IMR-90 (cell line): ENCODE measurements around the gene CD79B. TPM values are rescaled to one million over a fixed set of nuclear protein-coding genes. Genes with fewer than 3 reads are reported as not detected.

Experiments
- ATAC-seq: fragments of 200-7000 bp; cut with Tn5 transposase; 2 replicates; pipeline ENCODE4 v1.9.1; 2020; ENCODE audit warnings: low read depth, mild to moderate bottlenecking, moderate library complexity
- BruUV-seq: library from RNA; stranded (reverse); fragments of 400-500 nt; replicated peaks from 2 replicates; lab custom pipeline; 2021; lab: Mats Ljungman, UMichigan
- CTCF ChIA-PET: fragments of 300-600 bp; formaldehyde crosslinking; extraction: SDS; loops from one replicate; lab custom pipeline; 2021; ENCODE audit warnings: antibody characterized with exemption; lab: Yijun Ruan, JAX
- POLR2A ChIA-PET: fragments of 300-600 bp; sonication (Branson Sonifier 250); formaldehyde crosslinking; loops from one replicate; lab custom pipeline; 2022; ENCODE audit warnings: antibody characterized with exemption; ENCODE audit not compliant: unreplicated experiment; lab: Charles Lee
- DNase-seq: peaks from one replicate; pipeline ENCODE4 v3.0.0; 2013
- H2AFZ ChIP-seq: replicated peaks from 2 replicates; pipeline ENCODE3; 2013; ENCODE audit warnings: low read length, mild to moderate bottlenecking; ENCODE audit not compliant: poor library complexity
- H2AK5ac ChIP-seq: 2 replicates; pipeline ENCODE4 v1.6.1; 2013; ENCODE audit warnings: low read depth, low read length, inconsistent platforms
- H2AK9ac ChIP-seq: replicated peaks from 2 replicates; pipeline ENCODE3; 2013; ENCODE audit warnings: mild to moderate bottlenecking, low read depth, low read length, moderate library complexity; ENCODE audit not compliant: poor library complexity
- H2BK120ac ChIP-seq: 2 replicates; pipeline ENCODE4 v1.6.1; 2013; ENCODE audit warnings: low read depth, low read length, inconsistent platforms
- H2BK15ac ChIP-seq: 3 replicates; pipeline ENCODE4 v1.6.1; 2013; ENCODE audit warnings: low read depth, low read length, inconsistent platforms
- H2BK20ac ChIP-seq: 2 replicates; pipeline ENCODE4 v1.6.1; 2013; ENCODE audit warnings: low read depth, mild to moderate bottlenecking, inconsistent platforms, low read length, moderate library complexity
- H2BK5ac ChIP-seq: 2 replicates; pipeline ENCODE4 v1.6.1; 2013; ENCODE audit warnings: mild to moderate bottlenecking, low read depth, low read length, inconsistent platforms; ENCODE audit not compliant: poor library complexity, severe bottlenecking
- H3K14ac ChIP-seq: replicated peaks from 2 replicates; pipeline ENCODE4 v1.6.1; 2013; ENCODE audit warnings: low read depth, low read length, inconsistent platforms
- H3K18ac ChIP-seq: 2 replicates; pipeline ENCODE4 v1.6.1; 2013; ENCODE audit warnings: low read depth, low read length, control low read depth
- H3K23ac ChIP-seq: 2 replicates; pipeline ENCODE4 v1.6.1; 2013; ENCODE audit warnings: low read depth, low read length, inconsistent platforms
- H3K27ac ChIP-seq: 2 replicates; pipeline ENCODE4 v1.5.1; 2013; ENCODE audit warnings: mild to moderate bottlenecking, control low read depth, low read length; ENCODE audit not compliant: insufficient read depth
- H3K27me3 ChIP-seq: 2 replicates; pipeline ENCODE4 v1.6.1; 2013; ENCODE audit warnings: low read length; ENCODE audit not compliant: control insufficient read depth, insufficient read depth
- H3K36me3 ChIP-seq: 2 replicates; pipeline ENCODE4 v1.6.1; 2013; ENCODE audit warnings: low read length, mixed read lengths; ENCODE audit not compliant: control insufficient read depth, insufficient read depth
- H3K4ac ChIP-seq: 2 replicates; pipeline ENCODE4 v1.6.1; 2013; ENCODE audit warnings: low read depth, low read length, inconsistent platforms
- H3K4me1 ChIP-seq: 2 replicates; pipeline ENCODE4 v1.6.1; 2013; ENCODE audit warnings: low read length, mixed read lengths; ENCODE audit not compliant: control insufficient read depth, insufficient read depth
- H3K4me2 ChIP-seq: 2 replicates; pipeline ENCODE4 v1.6.1; 2013; ENCODE audit warnings: low read depth, mild to moderate bottlenecking, control low read depth, low read length, moderate library complexity
- H3K4me3 ChIP-seq: 2 replicates; pipeline ENCODE4 v1.5.1; 2013; ENCODE audit warnings: low read depth, mild to moderate bottlenecking, control low read depth, low read length, moderate library complexity; ENCODE audit not compliant: insufficient read depth
- H3K56ac ChIP-seq: 2 replicates; pipeline ENCODE4 v1.6.1; 2013; ENCODE audit warnings: low read length, inconsistent platforms; ENCODE audit not compliant: insufficient read depth; ENCODE audit errors: extremely low read depth
- H3K79me1 ChIP-seq, 2 experiments: 2 replicates each; pipeline ENCODE4 v1.6.1; 2013; ENCODE audit warnings: low read length in 2 of 2, inconsistent platforms in 1 of 2, low read depth in 1 of 2
- H3K9ac ChIP-seq: 2 replicates; pipeline ENCODE4 v1.6.1; 2013; ENCODE audit warnings: low read depth, low read length, control low read depth
- H3K9me1 ChIP-seq: 2 replicates; pipeline ENCODE4 v1.6.1; 2013; ENCODE audit warnings: low read length, inconsistent platforms; ENCODE audit not compliant: insufficient read depth
- H3K9me3 ChIP-seq: 2 replicates; pipeline ENCODE4 v1.6.1; 2013; ENCODE audit warnings: low read length; ENCODE audit not compliant: control insufficient read depth, insufficient read depth
- H4K20me1 ChIP-seq: 2 replicates; pipeline ENCODE4 v1.6.1; 2013; ENCODE audit warnings: low read length, inconsistent platforms; ENCODE audit not compliant: insufficient read depth
- H4K5ac ChIP-seq: 2 replicates; pipeline ENCODE4 v1.6.1; 2013; ENCODE audit warnings: mild to moderate bottlenecking, low read depth, low read length, control low read depth
- H4K8ac ChIP-seq, 2 experiments: 2 replicates each; pipeline ENCODE4 v1.6.1; 2013; ENCODE audit warnings: low read depth in 2 of 2, low read length in 2 of 2, control low read depth in 1 of 2, inconsistent platforms in 1 of 2
- H4K91ac ChIP-seq: 2 replicates; pipeline ENCODE4 v1.6.1; 2013; ENCODE audit warnings: low read depth, low read length, inconsistent platforms; ENCODE audit not compliant: insufficient read depth
- CEBPB ChIP-seq: IDR thresholded peaks from 2 replicates; pipeline ENCODE4 v1.6.1; 2012; ENCODE audit warnings: low read depth, low read length, improper control_type of control experiment
- CHD1 ChIP-seq: IDR thresholded peaks from 2 replicates; pipeline ENCODE4 v1.6.1; 2012; ENCODE audit warnings: low read depth, low read length, improper control_type of control experiment
- FOS ChIP-seq: fragments of 150-350 bp; IDR thresholded peaks from 2 replicates; pipeline ENCODE4 v1.6.1; 2016; ENCODE audit warnings: low read depth, low read length
- MAFK ChIP-seq: IDR thresholded peaks from 2 replicates; pipeline ENCODE4 v1.6.1; 2012; ENCODE audit warnings: low read depth, low read length, improper control_type of control experiment
- MAZ ChIP-seq: IDR thresholded peaks from 2 replicates; pipeline ENCODE4 v1.6.1; 2012; ENCODE audit warnings: low read depth, mild to moderate bottlenecking, low read length, improper control_type of control experiment, moderate library complexity, borderline replicate concordance
- MXI1 ChIP-seq: IDR thresholded peaks from 2 replicates; pipeline ENCODE4 v1.6.1; 2012; ENCODE audit warnings: low read depth, mild to moderate bottlenecking, low read length, moderate library complexity, borderline replicate concordance
- NFE2L2 ChIP-seq: fragments of 150-350 bp; IDR thresholded peaks from 2 replicates; pipeline ENCODE4 v1.6.1; 2016; ENCODE audit warnings: low read depth, mild to moderate bottlenecking, low read length
- POLR2A ChIP-seq: IDR thresholded peaks from 2 replicates; pipeline ENCODE4 v1.6.1; 2012; ENCODE audit warnings: mild to moderate bottlenecking, low read depth, low read length
- RAD21 ChIP-seq: IDR thresholded peaks from 2 replicates; pipeline ENCODE4 v1.6.1; 2012; ENCODE audit warnings: low read length, improper control_type of control experiment
- RCOR1 ChIP-seq: IDR thresholded peaks from 2 replicates; pipeline ENCODE4 v1.6.1; 2012; ENCODE audit warnings: mild to moderate bottlenecking, low read length, improper control_type of control experiment; ENCODE audit not compliant: insufficient replicate concordance
- RFX5 ChIP-seq: IDR thresholded peaks from 2 replicates; pipeline ENCODE4 v1.8.0; 2012; ENCODE audit warnings: low read depth, mild to moderate bottlenecking, low read length, moderate library complexity
- SMC3 ChIP-seq: fragments of 150-350 bp; IDR thresholded peaks from 2 replicates; pipeline ENCODE4 v1.6.1; 2016; ENCODE audit warnings: low read depth, mild to moderate bottlenecking, antibody characterized with exemption, low read length, moderate library complexity
- WGBS, 2 experiments: methylation state at CpG; one replicate each; pipeline versions ENCODE4 v1.1.5 to v1.1.7; 2013; ENCODE audit warnings: missing lambda C conversion rate in 2 of 2; ENCODE audit not compliant: insufficient read length in 1 of 2; ENCODE audit errors: extremely low coverage in 2 of 2; 5-methylcytosine and 5-hydroxymethylcytosine counted together
- dilution Hi-C: fragments of 300-500 bp; cut with HindIII; formaldehyde crosslinking; loops from one replicate; pipeline ENCODE4 v1.14.3; 2018; ENCODE audit warnings: low sequenced_read_pairs; ENCODE audit not compliant: unreplicated experiment
- in situ Hi-C: fragments of 300-500 bp; cut with MboI; formaldehyde crosslinking; loops from 3 replicates; pipeline ENCODE4 v1.14.3; 2019; ENCODE audit warnings: low sequenced_read_pairs, inconsistent platforms, mixed read lengths
- intact Hi-C: fragments of 100-400 bp; cut with micrococcal nuclease; formaldehyde crosslinking; loops from 2 replicates; pipeline ENCODE4 v1.10.0; 2022
- polyA plus RNA-seq, 3 experiments: library from polyadenylated mRNA; depleted of rRNA; stranded (reverse); fragments of >200 nt; gene quantifications; 2 replicates each; pipeline ENCODE4 v1.2.3, GENCODE V29; 2012; ENCODE audit warnings: low replicate concordance in 1 of 3
- total RNA-seq: library from RNA; depleted of rRNA; stranded (reverse); fragments of >200 nt; gene quantifications from 2 replicates; pipeline ENCODE4 v1.2.3, GENCODE V29; 2012
- TF ChIP-seq, protein P1 (sequence below): fragments of 150-350 bp; IDR thresholded peaks from 2 replicates; pipeline ENCODE4 v1.6.1; 2016; ENCODE audit warnings: low read depth, mild to moderate bottlenecking, low read length, moderate library complexity, borderline replicate concordance
- TF ChIP-seq, protein P2 (sequence below): conservative IDR thresholded peaks from 2 replicates; pipeline ENCODE4 v1.5.1; 2012; ENCODE audit warnings: mild to moderate bottlenecking, low read depth, low read length, improper control_type of control experiment
- TF ChIP-seq, protein P3 (sequence below): fragments of 150-350 bp; IDR thresholded peaks from 2 replicates; pipeline ENCODE4 v1.6.1; 2017; ENCODE audit warnings: mild to moderate bottlenecking, antibody characterized with exemption, low read length, low read depth

CD79B gene
- total and polyA plus RNA-seq, 2 of the 4 experiments (the other 2 are of a cell fraction) = not detected

DNA sequence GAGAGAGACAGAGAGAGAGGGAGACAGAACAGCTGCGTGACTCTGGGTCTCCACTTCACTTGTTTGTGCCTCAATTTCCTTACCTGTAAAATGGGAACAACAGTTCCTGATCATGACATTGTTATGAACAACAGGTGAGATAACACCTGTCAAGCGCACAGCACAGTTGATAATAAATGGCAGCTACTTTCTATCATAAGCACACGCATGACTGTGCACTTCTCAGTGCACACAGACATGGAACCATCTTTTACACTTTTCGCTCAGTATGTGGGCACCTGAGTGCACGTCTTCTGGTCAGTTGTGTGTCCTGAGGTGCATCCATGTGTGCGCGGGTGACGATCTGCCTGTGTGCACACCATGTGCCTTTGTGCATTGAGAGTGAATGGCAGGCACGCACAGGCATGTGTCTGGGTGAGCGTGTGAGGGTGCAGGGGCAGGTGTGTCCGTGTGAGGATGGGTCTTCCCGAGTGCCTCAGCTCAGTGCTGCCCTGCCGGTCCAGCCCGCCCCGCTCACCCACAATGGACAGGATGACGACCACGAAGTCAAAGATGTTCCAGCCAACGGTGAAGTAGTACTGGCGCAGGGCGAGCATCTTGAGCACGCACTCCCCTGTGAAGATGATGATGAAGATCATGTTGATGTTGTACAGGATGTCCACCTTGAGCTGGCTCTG is 10.3 kb upstream of the CD79B start:
- H4K5ac ChIP-seq = no peak overlapping the region
- ChIA-PET POLR2A (no interaction called here), CTCF (no interaction called here)
- no peak overlapping the region for H2AK5ac ChIP-seq
- H3K4me3 ChIP-seq = no peak overlapping the region
- DNase-seq = no peak
- H3K4me2 ChIP-seq = no peak overlapping the region
- no peak overlapping the region for H4K91ac ChIP-seq
- no peak overlapping the region for H2AK9ac ChIP-seq
- H3K56ac ChIP-seq = no peak overlapping the region
- no peak overlapping the region for H2BK20ac ChIP-seq
- no peak overlapping the region for H4K8ac ChIP-seq
- dilution Hi-C loops (no loop called here), in situ Hi-C loops (no loop called here), intact Hi-C loops (no loop called here)
- ATAC-seq = no peak
- no peak overlapping the region for H3K9ac ChIP-seq
- TF ChIP-seq, protein P1, sequence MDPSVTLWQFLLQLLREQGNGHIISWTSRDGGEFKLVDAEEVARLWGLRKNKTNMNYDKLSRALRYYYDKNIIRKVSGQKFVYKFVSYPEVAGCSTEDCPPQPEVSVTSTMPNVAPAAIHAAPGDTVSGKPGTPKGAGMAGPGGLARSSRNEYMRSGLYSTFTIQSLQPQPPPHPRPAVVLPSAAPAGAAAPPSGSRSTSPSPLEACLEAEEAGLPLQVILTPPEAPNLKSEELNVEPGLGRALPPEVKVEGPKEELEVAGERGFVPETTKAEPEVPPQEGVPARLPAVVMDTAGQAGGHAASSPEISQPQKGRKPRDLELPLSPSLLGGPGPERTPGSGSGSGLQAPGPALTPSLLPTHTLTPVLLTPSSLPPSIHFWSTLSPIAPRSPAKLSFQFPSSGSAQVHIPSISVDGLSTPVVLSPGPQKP = no peak
- TF ChIP-seq MXI1 (no peak), SMC3 (no peak), RCOR1 (no peak), CEBPB (no peak), MAZ (no peak), RFX5 (no peak), CHD1 (no peak), FOS (no peak), MAFK (no peak), NFE2L2 (no peak), POLR2A (no peak), RAD21 (no peak)
- TF ChIP-seq, protein P2, sequence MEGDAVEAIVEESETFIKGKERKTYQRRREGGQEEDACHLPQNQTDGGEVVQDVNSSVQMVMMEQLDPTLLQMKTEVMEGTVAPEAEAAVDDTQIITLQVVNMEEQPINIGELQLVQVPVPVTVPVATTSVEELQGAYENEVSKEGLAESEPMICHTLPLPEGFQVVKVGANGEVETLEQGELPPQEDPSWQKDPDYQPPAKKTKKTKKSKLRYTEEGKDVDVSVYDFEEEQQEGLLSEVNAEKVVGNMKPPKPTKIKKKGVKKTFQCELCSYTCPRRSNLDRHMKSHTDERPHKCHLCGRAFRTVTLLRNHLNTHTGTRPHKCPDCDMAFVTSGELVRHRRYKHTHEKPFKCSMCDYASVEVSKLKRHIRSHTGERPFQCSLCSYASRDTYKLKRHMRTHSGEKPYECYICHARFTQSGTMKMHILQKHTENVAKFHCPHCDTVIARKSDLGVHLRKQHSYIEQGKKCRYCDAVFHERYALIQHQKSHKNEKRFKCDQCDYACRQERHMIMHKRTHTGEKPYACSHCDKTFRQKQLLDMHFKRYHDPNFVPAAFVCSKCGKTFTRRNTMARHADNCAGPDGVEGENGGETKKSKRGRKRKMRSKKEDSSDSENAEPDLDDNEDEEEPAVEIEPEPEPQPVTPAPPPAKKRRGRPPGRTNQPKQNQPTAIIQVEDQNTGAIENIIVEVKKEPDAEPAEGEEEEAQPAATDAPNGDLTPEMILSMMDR = no peak
- TF ChIP-seq, protein P3, sequence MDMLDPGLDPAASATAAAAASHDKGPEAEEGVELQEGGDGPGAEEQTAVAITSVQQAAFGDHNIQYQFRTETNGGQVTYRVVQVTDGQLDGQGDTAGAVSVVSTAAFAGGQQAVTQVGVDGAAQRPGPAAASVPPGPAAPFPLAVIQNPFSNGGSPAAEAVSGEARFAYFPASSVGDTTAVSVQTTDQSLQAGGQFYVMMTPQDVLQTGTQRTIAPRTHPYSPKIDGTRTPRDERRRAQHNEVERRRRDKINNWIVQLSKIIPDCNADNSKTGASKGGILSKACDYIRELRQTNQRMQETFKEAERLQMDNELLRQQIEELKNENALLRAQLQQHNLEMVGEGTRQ = no peak
- H2BK15ac ChIP-seq = no peak overlapping the region
- no peak overlapping the region for H3K14ac ChIP-seq
- no peak overlapping the region for H3K4ac ChIP-seq
- H3K18ac ChIP-seq = no peak overlapping the region
- H3K79me1 ChIP-seq = no peaks in the 10 kb centered on the region
- H2BK5ac ChIP-seq = no peak overlapping the region
- no peaks in the 10 kb centered on the region for H3K4me1 ChIP-seq
- no peak overlapping the region for H2BK120ac ChIP-seq
- H3K23ac ChIP-seq = no peak overlapping the region
- H4K20me1 ChIP-seq = no peaks in the 10 kb centered on the region
- WGBS, 2 experiments = 88% methylated on average over 11 of the region's 21 CpGs; no CpG with 5 or more reads in 1 of the 2 experiments
- H3K27me3 ChIP-seq = peaks cover 10% of the 10 kb centered on the region
- no peak overlapping the region for H2AFZ ChIP-seq
- H3K36me3 ChIP-seq = no peaks in the 10 kb centered on the region
- no peaks in the 10 kb centered on the region for H3K9me1 ChIP-seq
- H3K27ac ChIP-seq = no peak overlapping the region
- no TSS peak for BruUV-seq
- H3K9me3 ChIP-seq = no peaks in the 10 kb centered on the region; the same call in 1 of the 2 replicates
